Activated CD4-positive, alpha-beta T cell treated with anti-CD3 and anti-CD28 coated beads, Interleukin-2, amount 10 ng/mL, durations not matched to agents 7 days and 5 days (primary cell): ENCODE results near the gene NUTM2B. TPM values are rescaled to one million over a fixed set of nuclear protein-coding genes. Genes with fewer than 3 reads are reported as not detected.
A peak's percentile ranks its signal among the peaks of the same experiment; 100 is the strongest.
"Not testable (repeated sequence)": the region's sequence is repeated elsewhere in the genome, so short reads cannot be mapped to it uniquely, and the experiment has no call there.

ENCODE experiments used
- CTCF ChIA-PET: fragments of 350-600 bp; sonication (Branson Sonifier 250); formaldehyde crosslinking; loops from one replicate; lab custom pipeline; 2021; ENCODE audit warnings: antibody characterized with exemption; lab: Charles Lee
- POLR2A ChIA-PET: fragments of 350-600 bp; sonication (Branson Sonifier 250); formaldehyde crosslinking; loops from one replicate; lab custom pipeline; 2021; ENCODE audit warnings: antibody characterized with exemption; lab: Charles Lee
- DNase-seq: peaks from one replicate; pipeline ENCODE4 v3.0.0-alpha.2; 2020
- H3K27ac Mint-ChIP-seq: one replicate; pipeline ENCODE4 v1.8.0; 2021; ENCODE audit warnings: mild to moderate bottlenecking, moderate library complexity, mixed read lengths
- H3K27me3 Mint-ChIP-seq: one replicate; pipeline ENCODE4 v1.8.0; 2021; ENCODE audit warnings: mixed read lengths
- H3K36me3 Mint-ChIP-seq: one replicate; pipeline ENCODE4 v1.8.0; 2021; ENCODE audit warnings: low read depth, mixed read lengths
- H3K4me1 Mint-ChIP-seq: one replicate; pipeline ENCODE4 v1.8.0; 2021; ENCODE audit warnings: mixed read lengths
- H3K4me3 Mint-ChIP-seq: one replicate; pipeline ENCODE4 v1.8.0; 2021; ENCODE audit warnings: mild to moderate bottlenecking, moderate library complexity, mixed read lengths
- H3K9me3 Mint-ChIP-seq: one replicate; pipeline ENCODE4 v1.8.0; 2021; ENCODE audit warnings: mixed read lengths
- total RNA-seq, 2 experiments: library from RNA; stranded (reverse); gene quantifications; one replicate each; pipeline ENCODE4 v1.2.3, GENCODE V29; 2021

The NUTM2B gene
- total RNA-seq, 2 experiments from 2014 or later, result 0.73 to 0.97 TPM

- H3K4me3 Mint-ChIP-seq, POLR2A ChIA-PET, H3K27me3 Mint-ChIP-seq, DNase-seq, H3K36me3 Mint-ChIP-seq, H3K27ac Mint-ChIP-seq, H3K4me1 Mint-ChIP-seq, CTCF ChIA-PET, H3K9me3 Mint-ChIP-seq: not testable (repeated sequence)
Observed at GRCh38 chr10:79697141-79697540, 5.9 kb upstream of the NUTM2B start.

- DNase-seq, H3K4me3 Mint-ChIP-seq, H3K27ac Mint-ChIP-seq, CTCF ChIA-PET, POLR2A ChIA-PET, H3K27me3 Mint-ChIP-seq, H3K4me1 Mint-ChIP-seq, H3K36me3 Mint-ChIP-seq, H3K9me3 Mint-ChIP-seq: not testable (repeated sequence)
Observed at GRCh38 chr10:79700381-79700944, 2.6 kb upstream of the NUTM2B start.

GRCh38 chr10:79707017-79707416 lies 4.0 kb downstream of the NUTM2B start:
- H3K9me3 Mint-ChIP-seq, H3K4me3 Mint-ChIP-seq, H3K27ac Mint-ChIP-seq, DNase-seq, H3K4me1 Mint-ChIP-seq, H3K36me3 Mint-ChIP-seq, CTCF ChIA-PET, H3K27me3 Mint-ChIP-seq, POLR2A ChIA-PET: not testable (repeated sequence)

GRCh38 chr10:79714976-79715375 lies 11.9 kb downstream of the NUTM2B start:
- H3K27ac Mint-ChIP-seq, POLR2A ChIA-PET, H3K4me3 Mint-ChIP-seq, DNase-seq, CTCF ChIA-PET, H3K36me3 Mint-ChIP-seq, H3K4me1 Mint-ChIP-seq, H3K9me3 Mint-ChIP-seq, H3K27me3 Mint-ChIP-seq: not testable (repeated sequence)

- CTCF ChIA-PET, H3K4me3 Mint-ChIP-seq, H3K4me1 Mint-ChIP-seq, POLR2A ChIA-PET, H3K9me3 Mint-ChIP-seq, DNase-seq, H3K27me3 Mint-ChIP-seq, H3K36me3 Mint-ChIP-seq, H3K27ac Mint-ChIP-seq: not testable (repeated sequence)
Observed at GRCh38 chr10:79716917-79717579, 14.0 kb downstream of the NUTM2B start.

GRCh38 chr10:79720000-79720399 lies 17.0 kb downstream of the NUTM2B start:
- CTCF ChIA-PET, H3K27ac Mint-ChIP-seq, H3K27me3 Mint-ChIP-seq, POLR2A ChIA-PET, DNase-seq, H3K4me3 Mint-ChIP-seq, H3K9me3 Mint-ChIP-seq, H3K4me1 Mint-ChIP-seq, H3K36me3 Mint-ChIP-seq: not testable (repeated sequence)

- DNase-seq, H3K4me1 Mint-ChIP-seq, H3K9me3 Mint-ChIP-seq, CTCF ChIA-PET, H3K4me3 Mint-ChIP-seq, H3K27me3 Mint-ChIP-seq, H3K27ac Mint-ChIP-seq, POLR2A ChIA-PET, H3K36me3 Mint-ChIP-seq: not testable (repeated sequence)
Observed at GRCh38 chr10:79726620-79727019, 23.6 kb downstream of the NUTM2B start.

- H3K27ac Mint-ChIP-seq, DNase-seq, POLR2A ChIA-PET, H3K4me1 Mint-ChIP-seq, H3K27me3 Mint-ChIP-seq, H3K9me3 Mint-ChIP-seq, H3K36me3 Mint-ChIP-seq, H3K4me3 Mint-ChIP-seq, CTCF ChIA-PET: not testable (repeated sequence)
Observed at GRCh38 chr10:79744844-79745243, 41.8 kb downstream of the NUTM2B start.

GRCh38 chr10:79748510-79748909 lies 45.5 kb downstream of the NUTM2B start:
- peak overlapping the region; percentile 68 for H3K27ac Mint-ChIP-seq
- H3K4me1 Mint-ChIP-seq, H3K27me3 Mint-ChIP-seq, H3K36me3 Mint-ChIP-seq, CTCF ChIA-PET, POLR2A ChIA-PET, DNase-seq, H3K4me3 Mint-ChIP-seq, H3K9me3 Mint-ChIP-seq: not testable (repeated sequence)

- DNase-seq, POLR2A ChIA-PET, H3K27ac Mint-ChIP-seq, H3K4me1 Mint-ChIP-seq, H3K9me3 Mint-ChIP-seq, H3K27me3 Mint-ChIP-seq, CTCF ChIA-PET, H3K36me3 Mint-ChIP-seq, H3K4me3 Mint-ChIP-seq: not testable (repeated sequence)
Observed at GRCh38 chr10:79753601-79754000, 50.6 kb downstream of the NUTM2B start.

GRCh38 chr10:79758297-79758993 lies 55.4 kb downstream of the NUTM2B start:
- H3K27ac Mint-ChIP-seq, H3K4me3 Mint-ChIP-seq, DNase-seq, POLR2A ChIA-PET, H3K4me1 Mint-ChIP-seq, H3K27me3 Mint-ChIP-seq, CTCF ChIA-PET, H3K9me3 Mint-ChIP-seq: not testable (repeated sequence)
- peaks cover 10% of the 10 kb centered on the region for H3K36me3 Mint-ChIP-seq
